Heart left ventricle (tissue), 13 donors: ENCODE data around the gene PHIP.

Experiments used
- CTCF ChIP-seq, 12 donors: fragments of 200-600 bp; sonication (generic) in 4 of 12; IDR thresholded peaks; one replicate each; pipeline versions ENCODE4 v1.5.0 to v1.8.0; 2018 to 2022; ENCODE audit warnings: antibody characterized with exemption in 12 of 12, mild to moderate bottlenecking in 5 of 12
- POLR2A ChIP-seq, 2 donors: fragments of 450-650 bp; IDR thresholded peaks; one replicate each; pipeline ENCODE4 v1.6.1; 2017; ENCODE audit warnings: antibody characterized with exemption in 2 of 2, mild to moderate bottlenecking in 2 of 2, moderate library complexity in 2 of 2
- donor health status: ischemic (EF 13 %, LVEDD 7.1; RV severe dilation, severe dysfunction).
- donor health status: DM: no; HTN: yes; CAD: no.
- donor health status: DM: no; HTN: no; CAD: no.
- donor health status: ischemic (EF 25% LVEDD 6.9; RV normal size, moderate dysfunction).
- donor health status: ischemic (EF 25% LVEDD 5.7; RV mildly dilated, moderate dysfunction).
- donor health status: ischemic (EF 35%, LVEDD 5.7; RV mildly dilated, moderate dysfunction).
- donor health status: nonischemic (EF 11% LVEDD 7.7; RV severe dilation, severe dysfunction).
- donor health status: DM: yes; HTN: yes; CAD: no.
- donor health status: PGD.
- donor health status: ischemic (EF 29% LVEDD 5.4; RV normal size, mild dysfunction).
- donor health status: nonischemic (EF 23%, LVEDD 6.1; RV moderate dilation, normal function).

DNA sequence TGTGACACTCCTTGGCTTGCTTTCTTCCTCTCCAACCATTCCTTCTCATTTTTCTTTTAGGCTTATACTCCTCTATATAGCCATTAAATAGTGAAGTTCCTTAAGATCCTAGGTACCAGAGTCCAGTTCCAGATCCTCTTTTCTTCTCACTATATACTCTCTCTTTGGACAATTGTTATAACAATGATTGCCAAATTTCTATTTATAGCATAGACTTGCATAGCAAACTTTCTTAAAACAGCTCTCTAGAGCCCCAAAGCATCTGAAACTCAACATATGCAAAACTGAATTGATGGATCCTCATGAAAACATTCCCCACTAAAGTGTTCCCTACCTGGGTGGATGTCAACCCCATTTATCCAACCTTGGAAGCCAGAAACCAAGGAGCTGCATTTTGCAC is 13.4 kb downstream of the PHIP start:
- TF ChIP-seq CTCF (IDR thresholded peaks at IDR 0.05) (no peak), POLR2A (IDR thresholded peaks at IDR 0.05) (no peak)
